Heart left ventricle (tissue), 16 donors: ENCODE measurements around the gene CSNK2A2. TPM values are rescaled to one million over a fixed set of nuclear protein-coding genes. Genes with fewer than 3 reads are reported as not detected.
A peak's percentile ranks its signal among the peaks of the same experiment; 100 is the strongest.

ENCODE experiments used
- ATAC-seq, 4 donors: fragments of 200-7000 bp; cut with Tn5 transposase; one replicate each; pipeline ENCODE4 v1.9.1; 2020 to 2022; ENCODE audit warnings: moderate library complexity in 4 of 4, mild to moderate bottlenecking in 3 of 4, moderate number of reproducible peaks in 1 of 4
- DNase-seq, 5 donors: peaks; one replicate each; pipeline ENCODE4 v3.0.0-alpha.2; 2020
- H3K27ac ChIP-seq, 12 donors: fragments of 200-600 bp; sonication (generic) in 4 of 12; one replicate each; pipeline versions ENCODE4 v1.5.0 to v1.8.0; 2016 to 2022; ENCODE audit warnings: mild to moderate bottlenecking in 2 of 12
- H3K27me3 ChIP-seq, 9 donors: fragments of 200-600 bp; sonication (generic) in 2 of 9; one replicate each; pipeline versions ENCODE4 v1.5.1 to v1.8.0; 2016 to 2022; ENCODE audit warnings: mild to moderate bottlenecking in 3 of 9
- H3K36me3 ChIP-seq, 9 donors: fragments of 200-600 bp; sonication (generic) in 2 of 9; one replicate each; pipeline versions ENCODE4 v1.5.0 to v1.8.0; 2018 to 2022; ENCODE audit warnings: mild to moderate bottlenecking in 2 of 9
- H3K4me1 ChIP-seq, 12 donors: fragments of 200-600 bp; sonication (generic) in 4 of 12; one replicate each; pipeline versions ENCODE4 v1.5.0 to v1.8.0; 2016 to 2022; ENCODE audit warnings: mild to moderate bottlenecking in 3 of 12
- H3K4me3 ChIP-seq, 12 donors: fragments of 200-600 bp; sonication (generic) in 4 of 12; one replicate each; pipeline versions ENCODE4 v1.5.0 to v1.8.0; 2017 to 2022; ENCODE audit warnings: mild to moderate bottlenecking in 9 of 12, moderate library complexity in 4 of 12
- H3K9me3 ChIP-seq, 12 donors: fragments of 200-600 bp; sonication (generic) in 4 of 12; one replicate each; pipeline versions ENCODE4 v1.5.0 to v1.8.0; 2016 to 2022; ENCODE audit warnings: mild to moderate bottlenecking in 1 of 12
- POLR2A ChIP-seq, 2 donors: fragments of 450-650 bp; IDR thresholded peaks; one replicate each; pipeline ENCODE4 v1.6.1; 2017; ENCODE audit warnings: antibody characterized with exemption in 2 of 2, mild to moderate bottlenecking in 2 of 2, moderate library complexity in 2 of 2
- WGBS, 4 donors: extraction: QIAGEN DNeasy Blood & Tissue Kit in 2 of 4; methylation state at CpG; one replicate each; pipeline versions ENCODE4 v1.1.5 to v1.1.7; 2013 to 2018; 5-methylcytosine and 5-hydroxymethylcytosine counted together
- intact Hi-C, 10 donors: fragments of 100-400 bp; cut with DNase I; formaldehyde crosslinking; loops; one replicate each; pipeline versions ENCODE4 v1.11.1 to v1.14.2; 2022
- polyA plus RNA-seq, 2 donors: library from polyadenylated mRNA; stranded (reverse); fragments of 200-250 nt; gene quantifications; one replicate each; pipeline ENCODE4 v1.2.3, GENCODE V29; 2013
- total RNA-seq, 9 donors: library from RNA; depleted of rRNA in 2 of 9; stranded (reverse); fragments of >200 nt in 2 of 9; fragmentation: NEBNext Ultra II Directional in 3 of 9; extraction: Animal tissue kit (Norgen Biotek cat#: 25700) in 3 of 9; gene quantifications; one replicate each; pipeline versions ENCODE4 v1.1.0 to v1.2.4, GENCODE V29; 2016 to 2023
- TF ChIP-seq, protein P1 (sequence below), 12 donors: fragments of 200-600 bp; sonication (generic) in 4 of 12; IDR thresholded peaks; one replicate each; pipeline versions ENCODE4 v1.5.0 to v1.8.0; 2018 to 2022; ENCODE audit warnings: antibody characterized with exemption in 12 of 12, mild to moderate bottlenecking in 5 of 12
- donor health status: ischemic (EF 13 %, LVEDD 7.1; RV severe dilation, severe dysfunction).
- donor health status: healthy with polysubstance abuse.
- donor health status: DM: no; HTN: yes; CAD: no.
- donor health status: DM: no; HTN: no; CAD: no.
- donor health status: ischemic (EF 25% LVEDD 6.9; RV normal size, moderate dysfunction).
- donor health status: ischemic (EF 25% LVEDD 5.7; RV mildly dilated, moderate dysfunction).
- donor health status: healthy.
- donor health status: DM: yes; HTN: yes; CAD: no.
- donor health status: ischemic (EF 35%, LVEDD 5.7; RV mildly dilated, moderate dysfunction).
- donor health status: nonischemic (EF 11% LVEDD 7.7; RV severe dilation, severe dysfunction).
- donor health status: DM: yes; HTN: yes; CAD: no.
- donor health status: PGD.
- donor health status: ischemic (EF 29% LVEDD 5.4; RV normal size, mild dysfunction).
- donor health status: nonischemic (EF 23%, LVEDD 6.1; RV moderate dilation, normal function).

The CSNK2A2 gene
- total and polyA plus RNA-seq, 11 donors: 20.9 to 48.4 (median 36.4) TPM

DNA sequence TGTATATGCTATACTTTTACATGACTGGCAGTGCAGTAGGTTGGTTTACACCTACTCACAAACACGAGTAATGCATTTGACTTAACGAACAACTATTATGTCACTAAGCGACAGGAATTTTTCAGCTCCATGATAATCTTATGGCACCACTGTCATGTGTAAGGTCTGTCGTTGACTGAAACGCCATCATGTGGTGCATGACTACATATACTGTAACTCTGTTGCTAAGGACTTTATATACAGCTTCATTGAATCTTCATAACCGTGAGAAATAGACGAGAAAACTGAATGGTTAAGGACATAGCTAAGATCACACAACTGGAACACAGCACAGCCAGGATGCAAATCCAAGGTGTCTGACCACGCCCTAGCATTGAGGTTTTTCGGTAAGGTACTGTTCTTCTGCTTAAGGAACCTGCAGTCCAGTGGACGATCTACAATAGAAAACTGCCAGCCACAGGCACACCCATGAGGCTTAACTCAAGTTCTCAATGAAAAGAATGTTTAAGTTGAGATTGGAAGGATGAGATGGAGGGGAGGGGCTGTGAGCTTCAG is 72.0 kb downstream of the CSNK2A2 start:
- Histone ChIP-seq H3K4me1 (peaks cover 6 to 77% (median 66%) of the 10 kb centered on the region in 12 donors), H3K36me3 (no peaks in the 10 kb centered on the region), H3K27ac (peak overlapping the region; percentile 18 to 95 (median 73)), H3K9me3 (peaks cover 0 to 7% (median 0%) of the 10 kb centered on the region in 12 donors), H3K4me3 (peak overlapping the region in 2 of 12 donors; percentile 83 to 90), H3K27me3 (no peaks in the 10 kb centered on the region)
- DNase-seq (no peak), ATAC-seq (no peak)
- TF ChIP-seq, protein P1, sequence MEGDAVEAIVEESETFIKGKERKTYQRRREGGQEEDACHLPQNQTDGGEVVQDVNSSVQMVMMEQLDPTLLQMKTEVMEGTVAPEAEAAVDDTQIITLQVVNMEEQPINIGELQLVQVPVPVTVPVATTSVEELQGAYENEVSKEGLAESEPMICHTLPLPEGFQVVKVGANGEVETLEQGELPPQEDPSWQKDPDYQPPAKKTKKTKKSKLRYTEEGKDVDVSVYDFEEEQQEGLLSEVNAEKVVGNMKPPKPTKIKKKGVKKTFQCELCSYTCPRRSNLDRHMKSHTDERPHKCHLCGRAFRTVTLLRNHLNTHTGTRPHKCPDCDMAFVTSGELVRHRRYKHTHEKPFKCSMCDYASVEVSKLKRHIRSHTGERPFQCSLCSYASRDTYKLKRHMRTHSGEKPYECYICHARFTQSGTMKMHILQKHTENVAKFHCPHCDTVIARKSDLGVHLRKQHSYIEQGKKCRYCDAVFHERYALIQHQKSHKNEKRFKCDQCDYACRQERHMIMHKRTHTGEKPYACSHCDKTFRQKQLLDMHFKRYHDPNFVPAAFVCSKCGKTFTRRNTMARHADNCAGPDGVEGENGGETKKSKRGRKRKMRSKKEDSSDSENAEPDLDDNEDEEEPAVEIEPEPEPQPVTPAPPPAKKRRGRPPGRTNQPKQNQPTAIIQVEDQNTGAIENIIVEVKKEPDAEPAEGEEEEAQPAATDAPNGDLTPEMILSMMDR (IDR thresholded peaks at IDR 0.05): peak in 3 of 12 donors; percentile 27 to 43 (median 31)
- no peak for TF ChIP-seq POLR2A (IDR thresholded peaks at IDR 0.05)
- WGBS, 4 donors: 26 to 40% (median 36%) methylated on average over 10 of the region's 10 CpGs
- intact Hi-C loops: loop anchor here in 5 of 10 donors (2.0 to 10.0 kb wide), 6 partner anchors 23 to 359 kb away; partner anchors contain the start of gene CSNK2A2 (in 1 of the 5)

DNA sequence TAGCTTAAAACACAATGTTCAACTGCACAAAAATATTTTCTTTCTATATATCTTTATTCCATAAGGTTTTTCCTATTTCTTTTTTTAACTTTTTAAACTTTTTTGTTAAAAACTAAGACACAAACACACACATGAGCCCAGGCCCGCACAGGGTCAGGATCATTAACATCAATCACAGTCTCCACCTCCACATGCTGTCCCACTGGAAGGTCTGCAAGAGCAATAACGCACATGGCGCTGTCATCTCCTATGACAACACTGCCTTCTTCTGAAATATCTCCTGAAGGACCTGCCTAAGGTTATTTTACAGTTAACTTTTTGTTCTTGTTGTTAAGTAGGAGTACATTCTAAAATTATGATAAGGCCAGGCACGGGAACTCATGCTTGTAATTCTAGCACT is 72.9 kb downstream of the CSNK2A2 start:
- Histone ChIP-seq H3K36me3 (no peaks in the 10 kb centered on the region), H3K27ac (peak overlapping the region in 1 of 12 donors; percentile 18), H3K9me3 (peaks cover 0 to 3% (median 0%) of the 10 kb centered on the region in 12 donors), H3K4me1 (peaks cover 10 to 85% (median 74%) of the 10 kb centered on the region in 12 donors), H3K27me3 (no peaks in the 10 kb centered on the region), H3K4me3 (no peak overlapping the region)
- ATAC-seq: no peak
- no peak for TF ChIP-seq POLR2A (IDR thresholded peaks at IDR 0.05)
- TF ChIP-seq, protein P1 (IDR thresholded peaks at IDR 0.05): no peak
- no peak for DNase-seq
- intact Hi-C loops: loop anchor here in 5 of 10 donors (2.0 to 10.0 kb wide), 6 partner anchors 22 to 360 kb away; partner anchors contain the start of gene CSNK2A2 (in 1 of the 5)
- 63 to 71% (median 64%) methylated on average over 4 of the region's 4 CpGs for whole genome bisulfite sequencing, 4 donors

DNA sequence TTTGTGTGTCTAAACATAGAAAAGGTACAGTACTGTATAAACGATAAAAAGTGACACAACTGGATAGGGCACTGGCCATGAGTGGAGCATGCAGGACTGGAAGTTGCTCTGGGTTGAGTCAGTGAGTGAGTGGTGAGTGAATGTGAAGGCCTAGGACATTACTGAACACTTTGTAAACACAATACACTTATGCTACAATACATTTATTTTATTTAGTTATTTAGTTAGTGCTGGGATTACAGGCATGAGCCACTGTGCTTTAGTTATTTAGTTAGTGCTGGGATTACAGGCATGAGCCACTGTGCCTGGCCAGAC is 73.3 kb downstream of the CSNK2A2 start:
- no peak overlapping the region for H3K4me3 ChIP-seq
- H3K27ac ChIP-seq: peak overlapping the region in 4 of 12 donors; percentile 20 to 32 (median 31)
- H3K9me3 ChIP-seq: no peaks in the 10 kb centered on the region
- TF ChIP-seq, protein P1 (IDR thresholded peaks at IDR 0.05): no peak
- no peak for TF ChIP-seq POLR2A (IDR thresholded peaks at IDR 0.05)
- ATAC-seq (peak in 1 of 4 donors; percentile 3), DNase-seq (no peak)
- WGBS, 4 donors: 18 to 33% (median 21%) methylated on average over 1 of the region's 1 CpG
- intact Hi-C loops: loop anchor here in 6 of 10 donors (2.0 to 10.0 kb wide), 6 partner anchors 22 to 360 kb away; no protein-coding TSS in a partner anchor
- no peaks in the 10 kb centered on the region for H3K36me3 ChIP-seq
- no peaks in the 10 kb centered on the region for H3K27me3 ChIP-seq
- H3K4me1 ChIP-seq: peaks cover 12 to 86% (median 75%) of the 10 kb centered on the region in 12 donors

- Histone ChIP-seq H3K9me3 (no peaks in the 10 kb centered on the region), H3K4me3 (no peak overlapping the region), H3K36me3 (no peaks in the 10 kb centered on the region), H3K4me1 (peaks cover 12 to 91% (median 78%) of the 10 kb centered on the region in 12 donors), H3K27me3 (no peaks in the 10 kb centered on the region), H3K27ac (peak overlapping the region in 5 of 12 donors; percentile 4 to 32 (median 31))
- intact Hi-C loops: loop anchor here in 8 of 10 donors (2.0 to 10.0 kb wide), 7 partner anchors 21 to 361 kb away; no protein-coding TSS in a partner anchor
- TF ChIP-seq, protein P1 (IDR thresholded peaks at IDR 0.05): no peak
- TF ChIP-seq POLR2A (IDR thresholded peaks at IDR 0.05): no peak
- ATAC-seq: no peak
- no peak for DNase-seq
- 40 to 49% (median 41%) methylated on average over 8 of the region's 8 CpGs for WGBS, 4 donors
Measured at GRCh38 chr16:58123896-58124600, 73.9 kb downstream of the CSNK2A2 start.
